ENCODE measurements around the gene KIN.
"Not testable (repeated sequence)": the region's sequence is repeated elsewhere in the genome, so short reads cannot be mapped to it uniquely, and the experiment has no call there.

KIN gene

GRCh38 chr10:7794251-7795026, 6.6 kb upstream of the KIN start:
- in situ Hi-C loops (cut with MboI; ENCODE audit: low sequenced_read_pairs), result no loop called here

- in situ Hi-C loops (cut with MboI; ENCODE audit: low sequenced_read_pairs), result no loop called here
These were observed 4.7 kb upstream of the KIN start for GRCh38 chr10:7792541-7792940.

- in situ Hi-C loops (cut with MboI; ENCODE audit: low sequenced_read_pairs), result no loop called here
These were observed 1.6 kb upstream of the KIN start for GRCh38 chr10:7789390-7789789.

GRCh38 chr10:7788639-7789286, 970 bp upstream of the KIN start:
- in situ Hi-C loops (cut with MboI; ENCODE audit: low sequenced_read_pairs), result no loop called here

GRCh38 chr10:7787150-7787856, 490 bp downstream of the KIN start:
- in situ Hi-C loops (cut with MboI; ENCODE audit: low sequenced_read_pairs), result no loop called here

- in situ Hi-C loops (cut with MboI; ENCODE audit: low sequenced_read_pairs), result no loop called here
These were observed 1.4 kb downstream of the KIN start for GRCh38 chr10:7786430-7786829.

- in situ Hi-C loops (cut with MboI; ENCODE audit: low sequenced_read_pairs), result not testable (repeated sequence)
These were observed 5.6 kb downstream of the KIN start for GRCh38 chr10:7782194-7782593.

- in situ Hi-C loops (cut with MboI; ENCODE audit: low sequenced_read_pairs), result no loop called here
These were observed 11.0 kb downstream of the KIN start for GRCh38 chr10:7776777-7777176.

- in situ Hi-C loops (cut with MboI; ENCODE audit: low sequenced_read_pairs), result no loop called here
These were observed 13.7 kb downstream of the KIN start for GRCh38 chr10:7773845-7774801.

- in situ Hi-C loops (cut with MboI; ENCODE audit: low sequenced_read_pairs), result no loop called here
These were observed 19.4 kb downstream of the KIN start for GRCh38 chr10:7768417-7768816.

- in situ Hi-C loops (cut with MboI; ENCODE audit: low sequenced_read_pairs), result no loop called here
These were observed 20.6 kb downstream of the KIN start for GRCh38 chr10:7767209-7767608.

GRCh38 chr10:7766241-7766640, 21.6 kb downstream of the KIN start:
- in situ Hi-C loops (cut with MboI; ENCODE audit: low sequenced_read_pairs), result no loop called here

GRCh38 chr10:7763929-7764328, 23.9 kb downstream of the KIN start:
- in situ Hi-C loops (cut with MboI; ENCODE audit: low sequenced_read_pairs), result no loop called here

GRCh38 chr10:7756360-7756992, 31.3 kb downstream of the KIN start:
- in situ Hi-C loops (cut with MboI; ENCODE audit: low sequenced_read_pairs), result no loop called here

- in situ Hi-C loops (cut with MboI; ENCODE audit: low sequenced_read_pairs), result no loop called here
These were observed 32.7 kb downstream of the KIN start for GRCh38 chr10:7755103-7755502.

GRCh38 chr10:7752251-7752650, 35.5 kb downstream of the KIN start:
- in situ Hi-C loops (cut with MboI; ENCODE audit: low sequenced_read_pairs), result no loop called here

- in situ Hi-C loops (cut with MboI; ENCODE audit: low sequenced_read_pairs), result no loop called here
These were observed 37.6 kb downstream of the KIN start for GRCh38 chr10:7750222-7750621.

GRCh38 chr10:7748637-7749036, 39.2 kb downstream of the KIN start:
- in situ Hi-C loops (cut with MboI; ENCODE audit: low sequenced_read_pairs), result not testable (repeated sequence)

GRCh38 chr10:7744307-7744706, 43.5 kb downstream of the KIN start:
- in situ Hi-C loops (cut with MboI; ENCODE audit: low sequenced_read_pairs), result no loop called here
